ENCODE data around the gene IFNLR1. TPM values are rescaled to one million over a fixed set of nuclear protein-coding genes. Genes with fewer than 3 reads are reported as not detected.

The IFNLR1 gene
- total RNA-seq, 1 experiment from 2014 or later, result 2.3 TPM

GRCh38 chr1:24149866-24150233 lies 37.2 kb downstream of the IFNLR1 start:
- DNase-seq (ENCODE audit: low read depth), result peak; percentile 87

GRCh38 chr1:24147816-24148215 lies 39.3 kb downstream of the IFNLR1 start:
- DNase-seq (ENCODE audit: low read depth), result no peak

GRCh38 chr1:24147194-24147593 lies 39.9 kb downstream of the IFNLR1 start:
- no peak for DNase-seq (ENCODE audit: low read depth)

DNA sequence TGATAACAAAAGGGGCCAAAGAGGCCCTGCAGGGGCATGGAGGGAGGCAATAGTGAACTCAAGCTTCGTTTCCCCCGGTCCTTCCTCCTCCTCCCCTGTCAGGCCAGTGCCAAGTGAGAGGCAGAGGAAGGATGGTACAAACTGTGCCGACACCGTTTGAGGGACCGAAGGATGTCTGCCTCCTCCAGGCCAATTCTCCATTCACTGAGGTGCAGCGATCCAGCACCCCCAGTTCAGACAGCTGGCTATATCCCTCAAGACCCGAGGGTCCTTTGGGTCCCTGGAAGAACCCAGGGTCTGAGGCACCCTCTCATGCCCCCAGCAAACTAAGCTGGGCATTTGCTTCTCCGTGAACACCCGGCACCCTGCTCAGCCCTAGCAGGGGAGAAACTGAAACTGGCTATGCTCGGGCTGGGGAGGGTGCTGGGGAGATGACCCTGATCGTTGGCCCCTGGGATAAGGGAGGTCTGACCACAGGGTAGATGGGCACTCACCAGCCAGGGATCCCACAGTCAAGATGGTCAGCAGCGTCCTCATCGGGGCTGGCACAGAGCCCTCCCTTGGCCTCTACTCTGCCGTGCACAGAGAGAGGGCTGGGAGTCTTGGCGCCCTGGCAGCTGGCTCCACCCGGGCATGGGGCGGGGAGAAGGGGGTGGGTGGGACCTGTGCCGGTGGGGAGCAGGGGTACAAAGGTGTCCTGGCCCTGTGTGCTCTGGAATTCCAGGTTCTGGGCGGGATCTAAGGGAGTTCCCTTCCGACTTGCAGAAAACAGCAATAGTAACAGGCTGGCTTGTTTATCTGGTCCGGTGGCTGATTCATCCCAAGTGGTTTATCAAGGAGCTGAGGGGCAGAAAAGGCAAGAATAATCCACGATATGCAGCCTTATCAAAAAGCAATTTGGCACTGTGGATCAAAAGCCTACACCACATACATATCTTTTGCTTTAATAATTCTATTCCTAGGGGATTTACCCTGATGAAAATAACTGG lies 44.2 kb downstream of the IFNLR1 start, which contains the start of gene IL22RA1:
Gene IL22RA1 (minus strand): TSS at position 595 of the 989 bp plus-strand sequence. CDS start 58 bp downstream, at position 537.
- DNase-seq (ENCODE audit: low read depth), result peak; percentile 61

DNA sequence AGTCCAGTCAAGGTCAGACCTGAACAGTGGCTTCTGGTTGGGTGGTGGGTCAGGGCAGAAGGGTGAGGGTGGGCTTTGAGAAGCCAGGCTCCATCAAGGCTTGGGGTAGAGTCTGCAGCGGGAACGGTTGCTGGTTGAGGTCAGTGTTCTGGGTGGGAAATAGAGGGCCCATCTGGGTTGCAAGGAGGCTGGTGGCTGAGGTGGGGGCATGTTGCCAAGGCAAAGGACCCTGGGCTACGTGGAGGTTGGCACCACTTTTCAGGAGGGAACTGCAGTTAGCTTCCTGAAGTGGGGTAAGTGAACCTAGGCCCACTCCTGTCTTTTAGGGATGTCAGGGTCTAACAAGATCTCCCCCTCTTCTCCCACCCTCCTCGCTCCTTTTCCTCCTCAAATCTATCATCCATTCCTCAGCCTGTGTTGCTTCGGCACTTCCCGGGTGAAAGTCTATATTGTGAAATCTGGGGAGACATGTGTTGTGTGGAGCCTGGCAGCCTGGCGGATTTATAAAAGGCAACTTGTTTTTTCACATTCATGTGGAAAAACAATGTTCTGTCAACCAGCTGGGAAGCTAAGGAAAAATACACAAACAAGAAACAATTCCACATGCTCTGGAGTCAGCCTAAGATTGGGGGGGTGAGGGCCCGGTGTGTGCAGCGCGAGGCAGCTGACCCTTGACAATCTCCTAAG lies 45.6 kb downstream of the IFNLR1 start:
- DNase-seq (ENCODE audit: low read depth), result no peak

GRCh38 chr1:24140741-24141181 lies 46.3 kb downstream of the IFNLR1 start:
- DNase-seq (ENCODE audit: low read depth), result no peak

- no peak for DNase-seq (ENCODE audit: low read depth)
Observed at GRCh38 chr1:24139841-24140425, 47.2 kb downstream of the IFNLR1 start.

- DNase-seq (ENCODE audit: low read depth), result no peak
Observed at GRCh38 chr1:24139222-24139489, 47.9 kb downstream of the IFNLR1 start.

GRCh38 chr1:24138476-24139221 lies 48.4 kb downstream of the IFNLR1 start:
- no peak for DNase-seq (ENCODE audit: low read depth)

DNA sequence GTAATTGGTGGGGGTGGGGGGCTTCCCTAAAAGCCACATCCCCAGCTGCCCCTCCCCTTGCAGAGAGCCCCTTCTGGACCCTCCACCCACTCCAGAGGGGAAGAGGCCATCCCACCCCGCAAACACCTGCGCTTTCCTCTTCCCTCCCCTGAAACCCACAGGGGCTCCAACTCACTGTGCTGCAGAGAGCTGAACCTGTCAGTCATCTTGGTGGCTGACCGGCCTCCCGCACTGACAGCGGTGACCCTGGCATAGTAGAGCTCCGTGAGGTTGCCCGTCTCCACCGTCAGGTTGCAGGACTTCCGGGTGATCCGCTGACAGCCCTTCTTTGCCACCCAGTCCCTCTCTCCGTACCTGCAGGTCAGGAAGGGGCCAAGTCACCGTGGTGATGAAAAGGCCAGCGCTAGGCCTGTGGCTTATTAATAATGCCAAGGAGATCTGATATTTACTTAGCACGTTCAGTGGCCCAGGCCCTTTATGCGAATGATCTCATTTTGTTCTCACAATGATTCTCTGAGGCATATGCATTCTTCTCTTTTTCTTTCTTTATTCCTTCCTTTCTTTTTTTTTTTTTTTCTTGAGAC lies 50.0 kb downstream of the IFNLR1 start:
- no peak for DNase-seq (ENCODE audit: low read depth)

DNA sequence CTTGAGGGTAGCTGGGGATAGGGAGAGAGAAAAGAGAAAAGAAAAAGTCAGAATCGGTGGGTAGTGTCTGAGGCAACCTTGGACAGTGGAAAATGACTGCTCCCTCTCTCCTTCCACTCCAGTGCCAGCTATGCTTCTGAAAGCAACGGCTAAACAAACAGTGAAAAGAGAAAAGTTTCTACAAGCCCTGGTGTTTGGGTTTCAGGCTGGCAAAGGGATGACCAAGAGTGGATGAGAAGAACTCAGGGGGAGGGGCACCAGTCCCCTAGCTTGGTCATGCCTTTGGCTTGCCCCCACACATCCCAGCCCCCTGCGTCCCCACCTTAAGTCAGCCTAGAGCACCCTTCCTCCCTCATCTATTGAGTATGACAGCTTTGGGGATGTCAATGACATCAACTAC lies 52.7 kb downstream of the IFNLR1 start:
- DNase-seq (ENCODE audit: low read depth), result no peak

DNA sequence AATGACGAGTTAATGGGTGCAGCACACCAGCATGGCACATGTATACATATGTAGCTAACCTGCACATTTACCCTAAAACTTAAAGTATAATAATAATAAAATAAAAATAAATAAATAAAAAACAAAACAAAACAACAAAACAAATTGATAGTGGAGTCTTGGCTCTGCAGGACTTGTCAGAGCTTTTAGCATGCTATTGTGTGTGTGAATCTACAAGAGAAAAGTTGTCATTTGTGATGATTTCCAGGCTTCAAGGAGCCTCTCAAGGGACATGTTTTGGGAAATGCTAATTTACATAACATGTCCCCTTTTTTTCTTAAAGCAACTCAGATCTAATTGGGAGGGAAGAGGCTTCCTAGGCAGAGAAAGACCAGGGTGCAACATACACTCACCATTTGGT lies 53.3 kb downstream of the IFNLR1 start:
- no peak for DNase-seq (ENCODE audit: low read depth)

DNA sequence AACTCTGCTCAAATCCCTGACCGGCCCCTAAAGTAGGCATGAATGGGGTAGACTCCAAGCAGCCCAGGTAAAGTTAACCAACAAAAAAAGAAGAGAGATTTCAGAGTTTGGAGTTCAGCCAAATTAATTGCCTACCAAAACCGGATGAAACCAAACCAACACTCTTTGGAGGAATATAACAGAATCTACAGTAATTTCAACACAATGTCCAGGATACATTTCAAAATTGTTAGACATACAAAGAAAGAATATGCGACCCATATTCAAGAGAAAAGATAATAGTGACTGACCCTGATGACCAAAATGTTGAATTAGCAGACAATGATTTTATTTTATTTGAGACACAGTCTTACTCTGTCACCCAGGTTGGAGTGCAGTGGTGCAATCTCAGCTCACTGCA lies 56.7 kb downstream of the IFNLR1 start:
- DNase-seq (ENCODE audit: low read depth), result no peak

DNA sequence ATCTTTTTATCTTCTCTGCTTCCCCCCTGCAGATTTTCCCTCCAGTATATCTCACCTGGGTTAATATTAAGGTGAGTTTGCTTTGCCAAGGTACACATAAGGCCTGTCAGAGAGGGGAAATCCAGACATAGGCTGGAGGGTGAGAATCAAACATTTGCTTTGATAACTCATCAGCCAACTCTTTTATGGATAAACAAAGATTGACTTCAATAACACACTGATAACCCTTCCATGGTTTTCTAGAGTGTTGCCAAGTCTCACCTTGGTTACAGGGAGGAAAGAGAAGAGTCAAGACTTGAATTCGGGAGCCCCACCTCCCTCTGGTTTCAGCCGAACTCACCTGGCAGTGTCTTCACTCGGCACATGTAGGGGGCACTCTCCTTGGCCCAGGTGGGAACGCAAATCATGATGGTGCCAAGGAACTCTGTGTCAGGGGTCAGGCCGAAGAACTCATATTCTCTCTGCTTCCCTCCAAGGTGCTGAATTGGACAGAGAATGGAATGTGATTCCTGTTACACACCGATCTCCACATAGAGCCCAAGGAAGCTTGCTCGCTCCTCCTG lies 59.2 kb downstream of the IFNLR1 start:
- DNase-seq (ENCODE audit: low read depth), result no peak

DNA sequence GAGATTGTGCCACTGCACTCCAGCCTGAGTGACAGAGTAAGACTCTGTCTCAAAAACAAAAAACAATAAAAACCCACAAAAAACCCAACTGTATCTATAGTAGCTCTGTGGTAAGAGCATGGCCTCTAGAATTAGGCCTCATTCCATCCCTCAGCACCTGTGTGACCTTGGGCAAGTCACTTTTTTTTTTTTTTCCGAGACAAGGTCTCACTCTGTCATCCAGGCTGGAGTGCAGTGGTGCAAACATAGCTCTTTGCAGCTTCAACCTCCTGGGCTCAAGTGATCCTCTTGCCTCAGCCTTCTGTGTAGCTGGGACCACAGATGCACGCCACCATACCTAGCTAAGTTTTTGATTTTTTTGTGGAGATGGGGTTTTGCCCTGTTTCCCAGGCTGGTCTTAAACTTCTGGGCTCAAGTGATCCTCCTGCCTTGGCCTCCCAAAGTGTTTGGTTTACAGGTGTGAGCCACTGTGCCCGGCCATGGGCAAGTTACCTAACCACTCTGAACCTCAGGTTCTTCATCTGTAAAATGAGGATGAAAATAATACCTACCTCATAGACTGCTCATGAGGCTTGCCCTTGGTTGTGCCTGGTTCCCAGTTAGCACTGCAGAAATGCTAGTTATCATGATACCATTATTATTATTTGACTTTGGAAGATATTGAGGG lies 59.8 kb downstream of the IFNLR1 start:
- DNase-seq (ENCODE audit: low read depth), result no peak

- no peak for DNase-seq (ENCODE audit: low read depth)
Observed at GRCh38 chr1:24126672-24127023, 60.4 kb downstream of the IFNLR1 start.

DNA sequence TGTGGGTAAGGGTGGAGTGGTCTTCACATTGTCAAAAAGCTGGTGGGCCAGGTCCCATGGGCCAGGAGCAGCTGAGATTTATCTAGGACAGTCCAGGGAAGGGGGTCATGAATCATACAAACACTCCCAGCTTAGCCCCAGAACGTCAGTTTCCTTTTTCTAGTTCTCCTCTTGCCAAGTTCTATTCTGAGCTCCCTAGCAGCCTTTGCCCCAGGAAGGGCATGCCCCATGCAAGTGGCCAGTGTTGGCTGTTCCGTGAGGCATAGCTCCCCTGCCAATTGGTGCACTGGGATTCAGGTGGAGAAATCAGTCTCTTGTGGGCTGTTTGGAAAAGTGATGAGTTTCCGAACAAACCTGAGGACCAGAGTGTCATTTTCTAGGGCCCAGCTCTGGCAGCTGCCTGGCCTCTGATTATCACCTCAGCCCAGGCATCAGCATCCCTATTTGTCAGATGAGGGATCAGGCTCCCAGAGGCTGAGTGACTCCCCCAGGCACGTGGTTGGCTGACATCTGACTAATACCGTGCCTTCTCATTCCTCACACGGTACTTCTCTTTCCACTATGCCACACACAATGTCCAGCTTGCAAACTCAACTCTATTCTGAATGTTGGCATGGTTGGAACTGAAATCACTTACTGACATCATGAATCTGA lies 60.9 kb downstream of the IFNLR1 start:
- DNase-seq (ENCODE audit: low read depth), result peak; percentile 46

GRCh38 chr1:24125456-24125855 lies 61.6 kb downstream of the IFNLR1 start:
- DNase-seq (ENCODE audit: low read depth), result no peak

DNA sequence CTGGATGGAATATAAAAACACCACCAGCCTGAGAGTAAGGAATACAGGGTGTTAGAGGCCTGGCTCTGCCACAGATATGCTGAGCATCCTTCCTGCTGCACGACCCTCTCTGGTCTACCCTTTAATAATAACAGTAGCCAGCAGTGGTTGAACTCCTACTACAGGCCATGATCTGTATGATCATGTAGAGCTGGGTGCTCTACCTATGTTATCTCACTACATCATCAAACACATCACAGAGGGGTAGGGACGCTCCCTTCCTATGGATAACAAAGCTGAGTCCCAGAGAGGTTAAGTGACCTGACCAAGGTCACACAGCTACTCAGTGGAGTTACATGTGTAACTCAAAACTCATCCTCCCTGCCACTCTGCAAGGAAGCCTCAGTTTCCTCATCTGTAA lies 62.1 kb downstream of the IFNLR1 start:
- no peak for DNase-seq (ENCODE audit: low read depth)

GRCh38 chr1:24123611-24124010 lies 63.5 kb downstream of the IFNLR1 start:
- DNase-seq (ENCODE audit: low read depth), result no peak
